H1 (cell line): ENCODE data around the gene CMIP. TPM values are rescaled to one million over a fixed set of nuclear protein-coding genes. Genes with fewer than 3 reads are reported as not detected.

Source experiments
- ATF3 ChIP-seq: IDR thresholded peaks from 2 replicates; pipeline ENCODE4 v1.6.1; 2011; ENCODE audit warnings: low read depth, mild to moderate bottlenecking, low read length; ENCODE audit not compliant: insufficient read depth
- CTBP2 ChIP-seq: IDR thresholded peaks from 2 replicates; pipeline ENCODE4 v1.7.0; 2011; ENCODE audit warnings: borderline replicate concordance, mild to moderate bottlenecking, moderate library complexity, mixed read lengths, low read length; ENCODE audit not compliant: insufficient read depth, insufficient read length
- polyA plus RNA-seq, 7 experiments: library from polyadenylated mRNA; depleted of rRNA in 3 of 7; stranded (reverse) in 5 of 7; unstranded in 2 of 7; fragments of >200 nt in 5 of 7; fragments of 200-250 nt in 2 of 7; gene quantifications; 1 replicate in 5 of 7; 2 replicates in 1 of 7; 4 replicates in 1 of 7; pipeline versions ENCODE4 v1.2.1 to v1.2.3, GENCODE V29; 2011 to 2013; ENCODE audit warnings: missing spikeins in 2 of 7, mixed read lengths in 2 of 7
- total RNA-seq: library from RNA; stranded (reverse); fragmentation: NEBNext Ultra II Directional; extraction: Animal tissue kit (Norgen Biotek cat#: 25700); gene quantifications from 2 replicates; pipeline ENCODE4 v1.2.1, GENCODE V29; 2021

Gene CMIP
- total and polyA plus RNA-seq, 2 of the 8 experiments (the other 6 are each of a cell fraction or from before 2014, with no cell fraction given), result 7.9 to 53.2 TPM

GRCh38 chr16:81666113-81666512 is 221.5 kb downstream of the CMIP start (continued):
- TF ChIP-seq ATF3 (no peak), CTBP2 (no peak)
- TF ChIP-seq, all 59 proteins: peak for 0
